Measurements from ENCODE around the gene KCNC1. TPM values are rescaled to one million over a fixed set of nuclear protein-coding genes. Genes with fewer than 3 reads are reported as not detected.

The KCNC1 gene
- total RNA-seq, 4 donors from 2014 or later = 0.27 to 0.77 TPM; not detected in 2

DNA sequence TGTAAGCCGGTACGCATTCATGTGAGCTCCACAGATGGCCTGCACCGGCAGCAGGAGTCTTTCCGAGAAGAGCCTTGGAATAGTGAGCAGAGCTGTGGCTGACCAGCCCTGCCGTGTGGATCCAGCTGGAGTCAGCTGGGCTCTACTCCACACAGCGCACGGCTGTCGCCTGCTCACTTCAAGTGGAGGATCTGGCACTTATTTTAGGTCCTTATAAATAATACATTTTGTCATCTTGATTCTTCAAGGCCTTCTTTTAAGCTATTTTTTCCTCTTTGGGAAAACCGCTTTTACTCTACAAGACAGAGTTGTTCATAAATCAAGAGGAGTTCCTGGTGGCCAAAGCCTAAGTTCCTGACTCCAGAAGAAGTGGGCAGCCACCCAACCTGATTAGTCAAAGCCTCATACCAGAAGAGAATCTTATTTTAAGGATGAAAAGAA is 93.8 kb downstream of the KCNC1 start:
- 40 to 47% methylated on average over 3 to 9 of the region's 9 CpGs for WGBS, 2 donors (ENCODE audit: low coverage in 1 of 2)
- Histone ChIP-seq H3K36me3 (no peaks in the 10 kb centered on the region), H3K27me3 (no peaks in the 10 kb centered on the region), H3K4me3 (no peak overlapping the region), H3K27ac (peak overlapping the region in 2 of 4 donors; percentile 2 to 12), H3K4me1 (peaks cover 0 to under 1% (median 0%) of the 10 kb centered on the region in 3 donors), H3K9me3 (no peaks in the 10 kb centered on the region)
- TF ChIP-seq, protein P1, sequence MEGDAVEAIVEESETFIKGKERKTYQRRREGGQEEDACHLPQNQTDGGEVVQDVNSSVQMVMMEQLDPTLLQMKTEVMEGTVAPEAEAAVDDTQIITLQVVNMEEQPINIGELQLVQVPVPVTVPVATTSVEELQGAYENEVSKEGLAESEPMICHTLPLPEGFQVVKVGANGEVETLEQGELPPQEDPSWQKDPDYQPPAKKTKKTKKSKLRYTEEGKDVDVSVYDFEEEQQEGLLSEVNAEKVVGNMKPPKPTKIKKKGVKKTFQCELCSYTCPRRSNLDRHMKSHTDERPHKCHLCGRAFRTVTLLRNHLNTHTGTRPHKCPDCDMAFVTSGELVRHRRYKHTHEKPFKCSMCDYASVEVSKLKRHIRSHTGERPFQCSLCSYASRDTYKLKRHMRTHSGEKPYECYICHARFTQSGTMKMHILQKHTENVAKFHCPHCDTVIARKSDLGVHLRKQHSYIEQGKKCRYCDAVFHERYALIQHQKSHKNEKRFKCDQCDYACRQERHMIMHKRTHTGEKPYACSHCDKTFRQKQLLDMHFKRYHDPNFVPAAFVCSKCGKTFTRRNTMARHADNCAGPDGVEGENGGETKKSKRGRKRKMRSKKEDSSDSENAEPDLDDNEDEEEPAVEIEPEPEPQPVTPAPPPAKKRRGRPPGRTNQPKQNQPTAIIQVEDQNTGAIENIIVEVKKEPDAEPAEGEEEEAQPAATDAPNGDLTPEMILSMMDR (IDR thresholded peaks at IDR 0.05) = no peak
- TF ChIP-seq EP300 (IDR thresholded peaks at IDR 0.05) (no peak), POLR2AphosphoS5 (IDR thresholded peaks at IDR 0.05) (peak; percentile 56)
- ATAC-seq = peak; percentile 86

DNA sequence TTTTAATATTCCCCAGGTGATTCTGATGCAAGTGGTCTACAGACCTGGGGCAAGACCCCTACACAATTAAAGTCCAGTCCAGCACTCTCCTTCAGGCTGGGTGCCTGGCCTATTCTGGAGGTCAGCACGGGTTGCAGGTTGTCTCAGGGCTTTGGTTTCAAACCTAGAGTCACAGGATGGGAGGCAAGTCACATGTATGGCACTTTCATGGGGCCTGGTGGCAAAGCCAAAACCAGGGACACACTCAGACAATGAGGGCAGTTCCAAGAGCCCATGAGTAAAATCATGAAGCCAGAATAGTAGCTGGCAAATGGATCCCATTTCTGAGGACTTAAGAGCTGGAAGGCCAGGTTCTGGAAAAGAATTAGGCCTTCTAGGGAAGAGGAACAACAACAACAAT is 96.6 kb downstream of the KCNC1 start:
- Histone ChIP-seq H3K27me3 (no peaks in the 10 kb centered on the region), H3K4me1 (no peaks in the 10 kb centered on the region), H3K36me3 (no peaks in the 10 kb centered on the region), H3K4me3 (no peak overlapping the region), H3K27ac (no peak overlapping the region), H3K9me3 (no peaks in the 10 kb centered on the region)
- ATAC-seq = no peak
- TF ChIP-seq POLR2A (IDR thresholded peaks at IDR 0.05) (no peak), POLR2AphosphoS5 (IDR thresholded peaks at IDR 0.05) (no peak), EP300 (IDR thresholded peaks at IDR 0.05) (no peak)
- TF ChIP-seq, protein P1 (IDR thresholded peaks at IDR 0.05) = no peak
- WGBS, 2 donors (ENCODE audit: low coverage in 1 of 2) = 100% methylated on average over 1 of the region's 1 CpG

DNA sequence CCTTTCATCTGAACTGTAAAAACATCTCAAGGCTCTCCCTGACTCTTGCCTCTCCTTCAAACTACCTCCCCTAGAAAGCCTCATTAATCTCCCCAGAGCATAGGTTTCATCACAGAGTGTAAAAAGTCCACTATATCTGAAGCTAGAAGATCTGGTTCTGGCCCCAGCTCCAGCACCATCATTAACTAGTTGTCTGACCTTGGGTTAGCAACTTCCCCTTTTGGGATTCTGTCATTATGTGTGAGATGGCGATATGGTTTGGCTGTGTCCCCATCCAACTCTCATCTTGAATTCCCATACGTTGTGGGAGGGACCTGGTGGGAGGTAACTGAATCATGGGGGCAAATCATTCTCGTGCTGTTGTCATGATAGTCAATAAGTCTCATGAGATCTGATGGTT is 97.3 kb downstream of the KCNC1 start:
- no peaks in the 10 kb centered on the region for H3K4me1 ChIP-seq
- ATAC-seq = no peak
- H3K9me3 ChIP-seq = no peaks in the 10 kb centered on the region
- no peaks in the 10 kb centered on the region for H3K27me3 ChIP-seq
- TF ChIP-seq POLR2AphosphoS5 (IDR thresholded peaks at IDR 0.05) (no peak), POLR2A (IDR thresholded peaks at IDR 0.05) (no peak), EP300 (IDR thresholded peaks at IDR 0.05) (no peak)
- TF ChIP-seq, protein P1 (IDR thresholded peaks at IDR 0.05) = no peak
- 90 to 100% methylated on average over 2 to 3 of the region's 3 CpGs for WGBS, 2 donors (ENCODE audit: low coverage in 1 of 2)
- H3K27ac ChIP-seq = no peak overlapping the region
- no peak overlapping the region for H3K4me3 ChIP-seq
- H3K36me3 ChIP-seq = no peaks in the 10 kb centered on the region

Other genes with a start within 250 kb of the KCNC1 start
- gene USH1C, start 190.4 kb upstream of the KCNC1 start, total RNA-seq = 1 to 10 TPM in 1 of 4 donors, not detected in 3; 1.1 TPM
- gene OTOG, start 187.5 kb upstream of the KCNC1 start, total RNA-seq = not detected
- gene MYOD1, start 15.2 kb upstream of the KCNC1 start, total RNA-seq = not detected